PFSK-1 (cell line): ENCODE results near the gene HSPBAP1.

ENCODE experiments used
- POLR2AphosphoS5 ChIP-seq: IDR thresholded peaks from 2 replicates; pipeline ENCODE4 v1.6.1; 2012; ENCODE audit warnings: low read depth, mild to moderate bottlenecking, control low read depth, low read length, moderate library complexity
- TAF1 ChIP-seq: IDR thresholded peaks from 2 replicates; pipeline ENCODE4 v1.6.1; 2012; ENCODE audit warnings: low read length, control low read depth, borderline replicate concordance; ENCODE audit not compliant: insufficient read depth
- TF ChIP-seq, protein P1 (sequence below), 2 experiments: IDR thresholded peaks; 2 replicates each; pipeline versions ENCODE4 v1.6.1 to v1.8.0; 2011 to 2012; ENCODE audit warnings: low read depth in 2 of 2, low read length in 2 of 2, control low read depth in 1 of 2, inconsistent platforms in 1 of 2, mild to moderate bottlenecking in 1 of 2, moderate library complexity in 1 of 2; ENCODE audit not compliant: insufficient read depth in 1 of 2

DNA sequence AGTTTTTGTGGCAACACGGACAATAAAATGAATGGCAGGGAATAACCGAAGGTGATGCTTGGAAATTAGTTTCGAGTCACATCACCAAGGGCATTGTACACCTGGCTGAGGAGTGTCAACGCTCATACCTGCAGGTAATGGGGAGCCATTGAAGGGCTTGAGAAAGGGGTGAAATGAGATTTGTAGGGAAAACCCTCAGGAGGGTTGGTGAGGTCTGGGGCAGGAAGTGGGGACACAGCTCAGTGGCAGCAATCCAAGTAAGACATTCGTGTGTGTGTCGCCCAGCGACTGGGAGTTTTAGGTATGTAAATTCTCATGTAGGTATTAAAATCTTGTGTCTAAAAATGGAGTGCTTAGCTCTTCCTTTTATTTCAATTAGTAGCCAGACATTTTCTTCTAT is 98.7 kb downstream of the HSPBAP1 start:
- TF ChIP-seq POLR2AphosphoS5 (no peak), TAF1 (no peak)
- TF ChIP-seq, protein P1, sequence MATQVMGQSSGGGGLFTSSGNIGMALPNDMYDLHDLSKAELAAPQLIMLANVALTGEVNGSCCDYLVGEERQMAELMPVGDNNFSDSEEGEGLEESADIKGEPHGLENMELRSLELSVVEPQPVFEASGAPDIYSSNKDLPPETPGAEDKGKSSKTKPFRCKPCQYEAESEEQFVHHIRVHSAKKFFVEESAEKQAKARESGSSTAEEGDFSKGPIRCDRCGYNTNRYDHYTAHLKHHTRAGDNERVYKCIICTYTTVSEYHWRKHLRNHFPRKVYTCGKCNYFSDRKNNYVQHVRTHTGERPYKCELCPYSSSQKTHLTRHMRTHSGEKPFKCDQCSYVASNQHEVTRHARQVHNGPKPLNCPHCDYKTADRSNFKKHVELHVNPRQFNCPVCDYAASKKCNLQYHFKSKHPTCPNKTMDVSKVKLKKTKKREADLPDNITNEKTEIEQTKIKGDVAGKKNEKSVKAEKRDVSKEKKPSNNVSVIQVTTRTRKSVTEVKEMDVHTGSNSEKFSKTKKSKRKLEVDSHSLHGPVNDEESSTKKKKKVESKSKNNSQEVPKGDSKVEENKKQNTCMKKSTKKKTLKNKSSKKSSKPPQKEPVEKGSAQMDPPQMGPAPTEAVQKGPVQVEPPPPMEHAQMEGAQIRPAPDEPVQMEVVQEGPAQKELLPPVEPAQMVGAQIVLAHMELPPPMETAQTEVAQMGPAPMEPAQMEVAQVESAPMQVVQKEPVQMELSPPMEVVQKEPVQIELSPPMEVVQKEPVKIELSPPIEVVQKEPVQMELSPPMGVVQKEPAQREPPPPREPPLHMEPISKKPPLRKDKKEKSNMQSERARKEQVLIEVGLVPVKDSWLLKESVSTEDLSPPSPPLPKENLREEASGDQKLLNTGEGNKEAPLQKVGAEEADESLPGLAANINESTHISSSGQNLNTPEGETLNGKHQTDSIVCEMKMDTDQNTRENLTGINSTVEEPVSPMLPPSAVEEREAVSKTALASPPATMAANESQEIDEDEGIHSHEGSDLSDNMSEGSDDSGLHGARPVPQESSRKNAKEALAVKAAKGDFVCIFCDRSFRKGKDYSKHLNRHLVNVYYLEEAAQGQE (IDR thresholded peaks at IDR 0.05; ENCODE audit: insufficient read depth in 1 of 2, low read depth in 2 of 2, low read length in 2 of 2): no peak
